ENCODE measurements around the gene SLC39A1. TPM values are rescaled to one million over a fixed set of nuclear protein-coding genes. Genes with fewer than 3 reads are reported as not detected.

SLC39A1 gene
- total and polyA plus RNA-seq, 2 of the 8 experiments (the other 6 are each of a cell fraction or from before 2014, with no cell fraction given) = 238 to 337 TPM

DNA sequence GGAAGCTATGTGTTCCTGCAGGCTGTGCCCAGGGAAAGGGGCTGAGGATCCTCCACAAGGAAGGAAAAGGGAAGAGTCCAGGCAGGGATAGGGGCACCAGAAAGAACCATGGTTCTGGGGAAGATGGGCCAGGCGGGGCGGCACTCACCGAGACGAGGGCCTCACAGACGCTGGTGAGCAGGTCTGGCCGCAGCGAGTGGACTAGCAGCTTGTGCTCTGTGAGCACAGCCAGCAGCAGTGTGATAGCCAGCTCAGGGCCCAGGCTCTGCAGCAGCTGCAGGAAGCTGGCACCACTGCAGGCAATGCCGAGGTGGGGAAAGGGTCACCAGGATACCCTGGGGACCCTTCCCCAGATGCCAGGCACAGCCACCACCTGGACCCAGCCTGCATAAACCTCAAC lies 22.6 kb downstream of the SLC39A1 start:
- H2BK20ac ChIP-seq (ENCODE audit: low read length) = no peak overlapping the region
- H3K56ac ChIP-seq (replicated peaks; ENCODE audit: insufficient read length, low read depth, low read length) = no peak overlapping the region
- H3K23ac ChIP-seq (ENCODE audit: insufficient read length) = no peak overlapping the region
- H4K91ac ChIP-seq (replicated peaks; ENCODE audit: insufficient read length, low read length) = no peak overlapping the region
- no peak overlapping the region for H3K4me2 ChIP-seq (ENCODE audit: insufficient read depth in 1 of 2, low read depth in 2 of 2, low read length in 2 of 2)
- no peak overlapping the region for H3K27ac ChIP-seq (ENCODE audit: low read depth, low read length)
- no peak overlapping the region for H2BK120ac ChIP-seq (replicated peaks; ENCODE audit: low read depth, low read length)
- no peaks in the 10 kb centered on the region for H3K9me3 ChIP-seq (ENCODE audit: insufficient read depth in 2 of 2, low read depth in 1 of 2, low read length in 1 of 2)
- no peak overlapping the region for H3K4ac ChIP-seq (replicated peaks; ENCODE audit: insufficient read length, low read depth, low read length)
- H4K8ac ChIP-seq (ENCODE audit: extremely low read depth, insufficient read depth, low read length) = no peak overlapping the region
- DNase-seq (ENCODE audit: low read depth in 1 of 2, low spot score in 2 of 2) = no peak
- ChIA-PET POLR2A (ENCODE audit: partially characterized antibody) (interaction anchor here (0.6 to 11.4 kb wide), 12 partner anchors 11 to 292 kb away, joined by 3 to 73 read pairs (median 10); partner anchors contain the start of genes CRTC2, GATAD2B, JTB and RPS27), CTCF (ENCODE audit: partially characterized antibody) (interaction anchor here (1.2 to 3.1 kb wide), 4 partner anchors 11 to 119 kb away, joined by 3 to 14 read pairs (median 10); partner anchors contain the start of gene RAB13)
- no peak overlapping the region for H3K14ac ChIP-seq (ENCODE audit: insufficient read length)
- peaks cover 0 to 9% of the 10 kb centered on the region in 2 experiments for H4K20me1 ChIP-seq (replicated peaks in 1 of 2; ENCODE audit: control insufficient read depth in 1 of 2, insufficient read depth in 2 of 2, low read length in 2 of 2)
- H4K5ac ChIP-seq (ENCODE audit: insufficient read length, low read depth, low read length) = no peak overlapping the region
- H2AK5ac ChIP-seq (ENCODE audit: low read depth, low read length) = no peak overlapping the region
- no peak overlapping the region for H2AFZ ChIP-seq (ENCODE audit: low read length)
- peaks cover 0 to 5% (median 2%) of the 10 kb centered on the region in 4 experiments; a peak in 2 of 7 replicates for H3K4me1 ChIP-seq (replicated peaks in 1 of 4; ENCODE audit: control insufficient read depth in 3 of 4, insufficient read depth in 4 of 4, low read length in 3 of 4)
- no peaks in the 10 kb centered on the region; the same call in 1 of the 2 replicates for H3K79me1 ChIP-seq (ENCODE audit: low read depth, low read length)
- H2BK5ac ChIP-seq (ENCODE audit: low read depth, low read length) = no peak overlapping the region; the same call in 1 of the 2 replicates
- peaks cover 6% of the 10 kb centered on the region; the same call in 1 of the 2 replicates for H3K23me2 ChIP-seq (ENCODE audit: low read depth, low read length)
- 94% methylated on average over 8 of the region's 8 CpGs; no CpG with 5 or more reads in 1 of the 2 experiments for WGBS, 2 experiments (ENCODE audit: extremely low coverage in 1 of 2, insufficient coverage in 1 of 2, insufficient read length in 1 of 2, insufficient replicate concordance in 2 of 2, low coverage in 1 of 2, low lambda C conversion rate in 2 of 2, missing lambda C conversion rate in 1 of 2)
- peaks cover 11 to 43% (median 34%) of the 10 kb centered on the region in 4 experiments for H3K36me3 ChIP-seq (ENCODE audit: control insufficient read depth in 2 of 4, insufficient read depth in 4 of 4, low read length in 3 of 4)
- no peak overlapping the region for H2BK15ac ChIP-seq (ENCODE audit: low read length)
- TF ChIP-seq ZNF274 (IDR thresholded peaks at IDR 0.05; ENCODE audit: borderline replicate concordance, extremely low read depth, low read length) (no peak), EP300 (IDR thresholded peaks at IDR 0.05; ENCODE audit: borderline replicate concordance in 1 of 2, low read depth in 2 of 2, low read length in 2 of 2) (no peak), KDM1A (IDR thresholded peaks at IDR 0.05; ENCODE audit: borderline replicate concordance, low read length) (no peak)
- FAIRE-seq = no peak
- no peak overlapping the region for H3K9ac ChIP-seq (replicated peaks in 1 of 4; ENCODE audit: extremely low read depth in 1 of 4, low read depth in 3 of 4, low read length in 3 of 4)
- H3K79me2 ChIP-seq (ENCODE audit: control insufficient read depth in 1 of 2, insufficient read depth in 2 of 2, low read length in 2 of 2) = peaks cover 0 to 18% of the 10 kb centered on the region in 2 experiments; a peak in 2 of 4 replicates
- H3K18ac ChIP-seq (ENCODE audit: extremely low read depth, low read length) = no peak overlapping the region
- H2BK12ac ChIP-seq (ENCODE audit: low read depth, low read length) = no peak overlapping the region
- no peaks in the 10 kb centered on the region for H3K27me3 ChIP-seq (replicated peaks in 1 of 4; ENCODE audit: control insufficient read depth in 3 of 4, extremely low read depth in 1 of 4, insufficient read depth in 3 of 4, low read length in 3 of 4)
- no peak overlapping the region for H3K4me3 ChIP-seq (ENCODE audit: extremely low read depth in 1 of 4, insufficient read depth in 2 of 4, low read depth in 3 of 4, low read length in 4 of 4)
